KBM-7 (cell line): Measurements from ENCODE around the gene FBF1.

ENCODE experiments used
- DNase-seq: peaks from one replicate; pipeline ENCODE4 v3.0.0-alpha.2; 2015
- in situ Hi-C: fragments of 300-500 bp; cut with MboI; formaldehyde crosslinking; loops from 2 replicates; pipeline ENCODE4 v1.14.3; 2020; ENCODE audit warnings: low sequenced_read_pairs, low pct_unique_long_range_greater_than_20kb, mixed read lengths

FBF1 gene

GRCh38 chr17:75959839-75960511 lies 19.1 kb upstream of the FBF1 start:
- DNase-seq, result no peak
- in situ Hi-C loops, result no loop called here

- DNase-seq, result no peak
- in situ Hi-C loops, result no loop called here
Measured at GRCh38 chr17:75959051-75959838, 18.4 kb upstream of the FBF1 start.

GRCh38 chr17:75950855-75951554 lies 10.2 kb upstream of the FBF1 start:
- DNase-seq, result peak; percentile 46
- in situ Hi-C loops, result no loop called here

GRCh38 chr17:75950421-75950820 lies 9.6 kb upstream of the FBF1 start:
- in situ Hi-C loops, result no loop called here
- DNase-seq, result no peak

- no peak for DNase-seq
- in situ Hi-C loops, result no loop called here
Measured at GRCh38 chr17:75945211-75945610, 4.4 kb upstream of the FBF1 start.

GRCh38 chr17:75943491-75943890 lies 2.6 kb upstream of the FBF1 start:
- DNase-seq, result no peak
- in situ Hi-C loops, result no loop called here

GRCh38 chr17:75942473-75942872 lies 1.6 kb upstream of the FBF1 start:
- no peak for DNase-seq
- in situ Hi-C loops, result no loop called here

- in situ Hi-C loops, result no loop called here
- no peak for DNase-seq
Measured at GRCh38 chr17:75941442-75941819, 589 bp upstream of the FBF1 start.

GRCh38 chr17:75937652-75938051 lies 3.2 kb downstream of the FBF1 start:
- in situ Hi-C loops, result no loop called here
- DNase-seq, result no peak

GRCh38 chr17:75933808-75934207 lies 7.0 kb downstream of the FBF1 start:
- DNase-seq, result no peak
- in situ Hi-C loops, result no loop called here

GRCh38 chr17:75932852-75933251 lies 8.0 kb downstream of the FBF1 start:
- DNase-seq, result no peak
- in situ Hi-C loops, result no loop called here

- no peak for DNase-seq
- in situ Hi-C loops, result no loop called here
Measured at GRCh38 chr17:75931062-75931461, 9.8 kb downstream of the FBF1 start.

- in situ Hi-C loops, result no loop called here
- DNase-seq, result peak; percentile 44
Measured at GRCh38 chr17:75927286-75927922, 13.4 kb downstream of the FBF1 start.

- DNase-seq, result no peak
- in situ Hi-C loops, result no loop called here
Measured at GRCh38 chr17:75926456-75926855, 14.4 kb downstream of the FBF1 start.

- in situ Hi-C loops, result no loop called here
- DNase-seq, result no peak
Measured at GRCh38 chr17:75925912-75926311, 14.9 kb downstream of the FBF1 start.

- DNase-seq, result no peak
- in situ Hi-C loops, result no loop called here
Measured at GRCh38 chr17:75925103-75925502, 15.7 kb downstream of the FBF1 start.

GRCh38 chr17:75922963-75923874 lies 17.6 kb downstream of the FBF1 start:
- in situ Hi-C loops, result no loop called here

GRCh38 chr17:75922173-75922961 lies 18.5 kb downstream of the FBF1 start:
- DNase-seq, result no peak
- in situ Hi-C loops, result no loop called here

More at GRCh38 chr17:75922963-75923874, 17.6 kb downstream of the FBF1 start:
- no peak for DNase-seq
